Thoracic aorta (tissue), 2 donors: ENCODE results near the gene AFAP1L2. TPM values are rescaled to one million over a fixed set of nuclear protein-coding genes. Genes with fewer than 3 reads are reported as not detected.

Experiments
- ATAC-seq: fragments of 150-250 bp; one replicate; pipeline ENCODE4 v1.8.0; 2017; ENCODE audit warnings: low read depth; ENCODE audit not compliant: insufficient number of reproducible peaks, low FRiP score
- DNase-seq: peaks from one replicate; pipeline ENCODE4 v3.0.0-alpha.2; 2020; ENCODE audit warnings: low spot score
- H3K27ac ChIP-seq, 2 donors: fragments of 200-600 bp; sonication (generic); 1 replicate in 1 of 2; 2 replicates in 1 of 2; pipeline ENCODE4 v1.5.1; 2016; ENCODE audit warnings: mild to moderate bottlenecking in 2 of 2, moderate library complexity in 2 of 2
- H3K27me3 ChIP-seq: fragments of 200-600 bp; sonication (generic); replicated peaks from 2 replicates; pipeline ENCODE4 v1.6.0; 2016; ENCODE audit warnings: mild to moderate bottlenecking; ENCODE audit not compliant: insufficient read depth
- H3K36me3 ChIP-seq: fragments of 200-600 bp; sonication (generic); one replicate; pipeline ENCODE4 v1.5.1; 2016
- H3K4me1 ChIP-seq, 2 donors: fragments of 200-600 bp; sonication (generic); 1 replicate in 1 of 2; 2 replicates in 1 of 2; pipeline versions ENCODE4 v1.5.1 to v1.6.0; 2016; ENCODE audit warnings: low read depth in 2 of 2, mild to moderate bottlenecking in 1 of 2; ENCODE audit not compliant: control insufficient read depth in 1 of 2
- H3K4me3 ChIP-seq: fragments of 200-600 bp; sonication (generic); 2 replicates; pipeline ENCODE4 v1.5.1; 2016; ENCODE audit warnings: mild to moderate bottlenecking
- H3K9me3 ChIP-seq: fragments of 200-600 bp; sonication (generic); 2 replicates; pipeline ENCODE4 v1.5.1; 2016
- total RNA-seq, 2 donors: library from RNA; depleted of rRNA; stranded (reverse); fragments of >200 nt; gene quantifications; one replicate each; pipeline versions ENCODE4 v1.1.0 to v1.2.3, GENCODE V29; 2016
- TF ChIP-seq, protein P1 (sequence below): fragments of 200-600 bp; sonication (generic); IDR thresholded peaks from one replicate; pipeline ENCODE4 v1.5.1; 2019; ENCODE audit warnings: antibody characterized with exemption

The AFAP1L2 gene
- total RNA-seq, 2 donors from 2014 or later: 7.7 to 13.3 TPM

DNA sequence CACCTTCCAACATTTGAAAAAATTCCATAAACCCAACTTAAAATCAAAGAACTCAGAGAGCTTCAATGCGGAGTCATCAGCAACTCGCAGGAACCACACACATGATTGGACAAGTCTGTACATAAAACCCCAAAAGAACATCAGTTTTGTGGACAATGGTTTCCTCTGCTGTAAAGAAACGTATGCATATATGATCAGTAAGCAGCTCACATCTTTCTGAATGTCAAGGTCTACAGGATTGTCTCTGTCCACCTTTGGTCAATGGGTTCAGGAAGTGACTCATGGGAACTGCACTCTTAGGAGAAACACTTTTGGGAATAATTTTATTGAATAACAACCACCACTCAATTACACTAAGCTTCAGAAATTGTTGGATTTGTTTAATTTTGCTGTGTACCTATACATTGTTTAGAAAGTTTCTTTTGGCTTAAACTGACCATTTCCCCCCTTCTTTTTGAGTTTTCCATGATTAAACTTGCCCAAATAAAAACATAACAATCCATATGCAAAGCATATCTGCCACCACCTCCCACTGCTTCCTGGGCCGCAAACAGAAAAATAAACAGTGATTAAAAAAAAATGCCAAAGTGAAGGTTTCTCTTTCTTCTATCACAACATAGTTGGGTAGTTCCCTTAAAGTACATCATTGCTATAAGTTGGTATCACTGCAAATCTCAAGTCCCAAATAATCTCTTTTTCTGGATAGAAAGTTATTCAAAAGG is 27.3 kb upstream of the AFAP1L2 start:
- ATAC-seq: no peak
- Histone ChIP-seq H3K4me3 (no peak overlapping the region), H3K27ac (no peak overlapping the region), H3K27me3 (no peaks in the 10 kb centered on the region), H3K4me1 (peaks cover 6 to 13% of the 10 kb centered on the region in 2 donors), H3K9me3 (no peaks in the 10 kb centered on the region), H3K36me3 (no peaks in the 10 kb centered on the region)
- no peak for DNase-seq
- TF ChIP-seq, protein P1, sequence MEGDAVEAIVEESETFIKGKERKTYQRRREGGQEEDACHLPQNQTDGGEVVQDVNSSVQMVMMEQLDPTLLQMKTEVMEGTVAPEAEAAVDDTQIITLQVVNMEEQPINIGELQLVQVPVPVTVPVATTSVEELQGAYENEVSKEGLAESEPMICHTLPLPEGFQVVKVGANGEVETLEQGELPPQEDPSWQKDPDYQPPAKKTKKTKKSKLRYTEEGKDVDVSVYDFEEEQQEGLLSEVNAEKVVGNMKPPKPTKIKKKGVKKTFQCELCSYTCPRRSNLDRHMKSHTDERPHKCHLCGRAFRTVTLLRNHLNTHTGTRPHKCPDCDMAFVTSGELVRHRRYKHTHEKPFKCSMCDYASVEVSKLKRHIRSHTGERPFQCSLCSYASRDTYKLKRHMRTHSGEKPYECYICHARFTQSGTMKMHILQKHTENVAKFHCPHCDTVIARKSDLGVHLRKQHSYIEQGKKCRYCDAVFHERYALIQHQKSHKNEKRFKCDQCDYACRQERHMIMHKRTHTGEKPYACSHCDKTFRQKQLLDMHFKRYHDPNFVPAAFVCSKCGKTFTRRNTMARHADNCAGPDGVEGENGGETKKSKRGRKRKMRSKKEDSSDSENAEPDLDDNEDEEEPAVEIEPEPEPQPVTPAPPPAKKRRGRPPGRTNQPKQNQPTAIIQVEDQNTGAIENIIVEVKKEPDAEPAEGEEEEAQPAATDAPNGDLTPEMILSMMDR: no peak

DNA sequence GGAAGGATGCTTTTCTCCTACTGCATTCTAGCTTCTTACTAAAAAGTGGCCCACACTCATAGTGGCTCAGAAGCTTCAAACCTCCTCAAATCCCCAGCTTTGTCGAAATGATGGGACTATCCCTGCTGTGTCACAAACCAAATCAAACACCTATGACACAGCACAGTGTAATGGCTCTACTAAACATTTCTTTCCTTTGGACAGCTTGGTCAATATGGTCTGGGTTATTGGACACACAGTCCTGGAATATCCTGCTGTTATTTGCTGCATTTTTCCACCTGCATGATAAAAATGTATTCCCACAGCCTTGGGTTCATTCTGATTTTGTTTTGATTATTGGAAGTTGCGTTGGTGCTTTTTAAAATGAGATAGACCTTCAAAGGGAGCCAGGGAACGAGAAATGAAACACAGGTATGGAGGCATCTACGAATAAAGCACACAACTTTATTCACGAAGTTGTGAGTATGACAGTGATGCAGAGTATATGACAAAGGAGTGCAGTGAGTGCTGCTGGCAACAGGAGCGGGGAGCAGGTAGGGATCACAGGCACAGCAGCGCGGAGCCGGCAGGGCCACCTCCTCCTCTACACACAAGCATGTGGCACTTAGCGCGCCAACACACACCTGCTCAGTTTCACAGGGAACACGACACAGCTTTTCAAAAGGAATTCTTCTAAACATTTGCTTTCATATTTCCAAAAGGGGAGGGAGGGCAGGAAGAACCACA is 26.5 kb upstream of the AFAP1L2 start:
- no peak for ATAC-seq
- Histone ChIP-seq H3K9me3 (no peaks in the 10 kb centered on the region), H3K4me3 (no peak overlapping the region), H3K27me3 (no peaks in the 10 kb centered on the region), H3K36me3 (no peaks in the 10 kb centered on the region), H3K4me1 (peaks cover 6 to 21% of the 10 kb centered on the region in 2 donors), H3K27ac (no peak overlapping the region)
- TF ChIP-seq, protein P1: no peak
- no peak for DNase-seq

DNA sequence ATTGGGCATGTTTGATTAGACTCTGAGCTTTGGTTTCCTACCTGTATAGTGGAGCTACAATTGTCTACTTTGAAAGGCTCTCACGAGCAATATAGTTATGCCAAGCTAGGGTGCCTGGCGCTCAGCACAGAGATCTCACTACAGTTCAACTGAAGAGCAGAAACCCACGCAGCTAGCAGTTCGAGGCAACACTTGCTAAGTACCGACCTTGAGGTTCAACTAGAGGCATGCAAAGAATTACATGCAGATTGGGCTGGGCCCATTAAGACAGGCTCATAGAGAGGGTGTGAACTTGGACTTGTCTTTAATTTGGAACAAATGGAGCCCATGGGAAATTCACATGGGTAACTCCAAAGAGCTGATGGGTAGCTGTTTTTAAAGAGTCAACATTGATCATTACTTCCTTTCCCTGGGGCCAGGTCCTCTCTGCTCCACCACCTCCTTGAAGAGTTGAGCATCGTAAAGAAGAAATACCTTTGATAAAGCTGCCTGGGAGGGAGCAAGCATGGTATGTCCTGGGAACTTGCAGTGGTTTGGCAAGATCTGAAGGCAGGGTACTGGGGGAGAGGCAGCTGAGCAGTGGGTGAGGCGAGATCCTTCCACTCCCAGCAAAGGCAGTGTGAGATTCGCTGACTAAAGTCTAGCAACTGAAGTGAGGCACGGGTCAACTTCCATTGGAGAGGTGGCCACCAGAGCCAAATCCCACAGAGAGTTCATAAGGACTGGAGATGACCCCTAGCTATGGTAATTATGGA is 25.5 kb upstream of the AFAP1L2 start:
- no peak for ATAC-seq
- TF ChIP-seq, protein P1: no peak
- no peak for DNase-seq

DNA sequence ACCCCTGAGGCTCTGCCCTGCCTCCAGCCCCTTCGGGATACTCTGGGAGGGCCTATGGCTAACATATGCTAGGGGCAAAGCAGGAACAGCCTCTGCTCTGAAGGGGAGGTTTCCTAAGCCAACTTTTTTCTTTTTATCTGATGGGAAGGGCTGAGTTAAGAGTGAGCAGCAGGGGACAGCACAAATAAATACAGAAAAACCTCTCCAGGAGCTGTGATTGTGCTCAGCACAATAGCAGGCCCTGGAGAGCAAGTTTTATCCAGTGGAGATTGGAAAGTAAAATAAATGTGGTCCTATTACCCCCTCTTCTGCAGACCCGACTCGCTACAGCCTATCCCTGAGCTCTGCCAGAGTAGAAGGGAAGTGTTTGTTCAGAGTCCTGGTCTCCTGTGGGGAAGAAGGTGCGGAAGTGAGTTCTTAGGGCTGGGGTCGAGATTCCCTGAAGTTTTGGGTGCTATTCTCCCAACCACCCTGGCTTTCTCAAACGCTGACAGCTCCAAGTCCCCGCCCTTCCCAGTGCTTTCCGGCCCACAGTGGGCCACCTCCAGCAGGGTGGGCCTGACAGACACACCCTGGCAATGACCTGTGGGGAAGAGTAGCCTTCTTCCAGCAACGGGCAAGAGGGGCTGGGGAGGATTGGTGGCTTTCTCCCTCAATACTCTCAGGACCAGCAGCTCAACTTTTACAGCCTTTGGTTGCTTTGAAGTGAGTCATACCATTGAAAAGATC is 23.0 kb upstream of the AFAP1L2 start:
- no peak overlapping the region for H3K4me3 ChIP-seq
- H3K27me3 ChIP-seq: no peaks in the 10 kb centered on the region
- no peaks in the 10 kb centered on the region for H3K36me3 ChIP-seq
- TF ChIP-seq, protein P1: no peak
- no peaks in the 10 kb centered on the region for H3K9me3 ChIP-seq
- H3K27ac ChIP-seq: peak overlapping the region; percentile 43 to 47
- peaks cover 6 to 22% of the 10 kb centered on the region in 2 donors for H3K4me1 ChIP-seq
- DNase-seq (no peak), ATAC-seq (no peak)

More for the DNA sequence above, 25.5 kb upstream of the AFAP1L2 start:
- Histone ChIP-seq H3K4me1 (peaks cover 6 to 22% of the 10 kb centered on the region in 2 donors), H3K36me3 (no peaks in the 10 kb centered on the region), H3K27ac (no peak overlapping the region), H3K9me3 (no peaks in the 10 kb centered on the region), H3K4me3 (no peak overlapping the region), H3K27me3 (no peaks in the 10 kb centered on the region)
